T-helper 1 cell treated with Interleukin-12 subunit alpha and Interleukin-12 subunit beta and Interleukin-4 antibody, amounts not matched to agents 30 ng/mL and 1 ng/mL, for 36 hours (primary cell): ENCODE measurements around the gene CNIH1. TPM values are rescaled to one million over a fixed set of nuclear protein-coding genes. Genes with fewer than 3 reads are reported as not detected.
"Not testable (repeated sequence)": the region's sequence is repeated elsewhere in the genome, so short reads cannot be mapped to it uniquely, and the experiment has no call there.

Experiments
- intact Hi-C: fragments of 100-400 bp; cut with micrococcal nuclease; formaldehyde crosslinking; loops from one replicate; pipeline ENCODE4 v1.15.1; 2024
- total RNA-seq: library from RNA; stranded (reverse); gene quantifications from 2 replicates; pipeline ENCODE4 v1.2.3, GENCODE V29; 2022

CNIH1 gene
- total RNA-seq, 1 donor from 2014 or later, result 77.3 TPM

DNA sequence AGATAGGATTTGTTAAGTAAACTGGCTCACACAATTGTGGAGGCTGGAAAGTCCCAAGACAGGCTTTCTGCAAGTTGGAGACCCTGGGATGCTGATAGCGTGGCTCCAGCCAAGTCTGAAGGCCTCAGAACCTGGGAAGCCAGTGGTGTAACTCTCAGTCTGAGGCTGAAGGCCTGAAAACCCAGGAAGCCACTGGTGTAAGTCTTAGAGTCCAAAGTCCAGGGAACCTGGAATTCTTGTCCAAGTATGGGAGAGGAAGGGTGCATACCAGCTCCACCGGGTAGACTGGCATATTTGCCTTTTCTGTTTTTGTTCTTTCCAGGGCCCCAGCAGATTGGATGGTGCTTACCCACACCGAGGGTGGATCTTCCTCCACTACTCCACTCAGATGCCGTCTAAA, 29.5 kb upstream of the CNIH1 start:
- intact Hi-C loops, result no loop called here

DNA sequence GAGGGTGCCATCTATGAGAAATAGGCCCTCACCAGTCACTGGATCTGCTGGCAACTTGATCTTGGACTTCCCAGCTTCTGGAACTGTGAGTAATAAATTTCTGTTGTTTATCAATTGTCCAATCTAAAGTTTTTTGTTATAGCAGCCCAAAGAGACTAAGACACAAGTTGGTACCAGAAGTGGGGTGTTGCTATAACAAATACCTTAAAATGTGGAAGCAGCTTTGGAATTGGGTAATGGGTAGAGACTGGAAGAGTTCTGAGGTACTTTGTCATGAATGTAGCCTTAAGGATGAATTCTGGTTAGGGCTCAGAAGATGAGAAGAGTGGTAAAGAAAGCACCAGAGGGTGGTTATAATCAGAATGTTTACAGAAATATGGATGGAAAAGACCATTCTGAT, 26.1 kb upstream of the CNIH1 start:
- intact Hi-C loops, result no loop called here

DNA sequence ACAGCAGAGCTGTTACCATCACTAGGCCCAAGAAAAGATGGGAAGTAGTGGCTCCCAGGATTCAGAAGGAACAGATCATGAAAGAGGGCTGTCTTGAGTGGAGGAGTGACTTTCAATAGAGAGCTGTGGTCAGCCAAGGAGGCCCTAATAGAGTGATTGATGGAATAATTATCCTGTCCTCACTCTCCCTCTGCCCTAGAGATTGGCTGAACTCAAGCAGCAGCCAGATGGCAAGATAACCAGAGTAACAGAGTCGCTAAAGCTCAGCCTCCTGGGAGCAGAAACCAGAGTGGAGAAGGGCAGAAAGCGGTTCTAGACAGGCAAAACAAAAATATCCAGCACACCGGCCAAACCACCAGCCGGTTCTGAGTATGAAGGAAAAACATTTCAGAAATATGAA, 24.5 kb upstream of the CNIH1 start:
- intact Hi-C loops, result no loop called here

DNA sequence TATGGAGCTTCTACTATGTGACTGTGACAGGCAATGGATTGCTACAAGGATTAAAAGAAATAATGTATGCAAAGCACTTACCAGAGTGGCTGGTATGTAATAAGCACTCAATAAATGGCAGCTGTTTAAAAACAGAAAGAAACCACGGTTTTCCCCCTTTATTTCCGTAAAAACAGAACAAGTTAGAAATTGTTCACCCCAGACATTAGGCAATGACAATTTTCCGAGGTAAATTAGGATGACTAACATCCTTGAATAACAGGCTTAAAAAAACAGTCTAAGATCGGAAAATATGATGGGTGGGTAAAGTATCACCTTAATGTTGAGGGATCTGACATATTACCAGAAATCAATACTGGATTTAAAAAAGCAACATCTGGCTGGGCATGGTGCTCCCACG, 20.9 kb upstream of the CNIH1 start:
- intact Hi-C loops, result no loop called here

DNA sequence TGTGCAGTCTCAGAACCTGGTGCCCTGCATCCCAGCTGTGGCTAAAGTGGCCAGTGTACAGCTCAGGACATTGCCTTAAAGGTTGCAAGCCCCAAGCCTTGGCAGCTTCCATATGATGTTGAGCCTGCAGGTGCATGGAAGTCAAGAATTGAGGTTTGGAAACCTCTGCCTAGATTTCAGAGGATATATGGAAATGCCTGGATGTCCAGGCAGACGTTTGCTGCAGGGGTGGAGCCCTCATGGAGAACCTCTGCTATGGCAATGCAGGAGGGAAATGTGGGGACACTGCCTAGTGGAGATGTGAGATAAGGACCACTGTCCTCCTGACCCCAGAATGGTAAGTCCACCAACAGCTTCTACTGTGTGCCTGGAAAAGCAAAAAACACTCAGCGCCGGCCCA, 17.9 kb upstream of the CNIH1 start:
- intact Hi-C loops, result no loop called here

DNA sequence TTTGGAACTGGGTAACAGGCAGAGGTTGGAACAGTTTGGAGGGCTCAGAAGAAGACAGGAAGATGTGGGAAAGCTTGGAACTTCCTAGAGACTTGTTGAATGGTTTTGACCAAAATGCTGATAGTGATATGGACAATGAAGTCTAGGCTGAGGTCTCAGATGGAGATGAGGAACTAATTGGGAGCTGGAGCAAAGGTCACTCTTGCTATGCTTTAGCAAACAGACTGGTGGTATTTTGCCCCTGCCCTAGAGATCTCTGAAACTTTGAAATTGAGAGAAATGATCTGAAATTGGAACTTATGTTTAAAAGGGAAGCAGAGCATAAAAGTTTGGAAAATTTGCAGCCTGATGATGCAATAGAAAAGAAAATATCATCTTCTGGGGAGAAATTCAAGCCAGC, 17.4 kb upstream of the CNIH1 start:
- intact Hi-C loops, result not testable (repeated sequence)

DNA sequence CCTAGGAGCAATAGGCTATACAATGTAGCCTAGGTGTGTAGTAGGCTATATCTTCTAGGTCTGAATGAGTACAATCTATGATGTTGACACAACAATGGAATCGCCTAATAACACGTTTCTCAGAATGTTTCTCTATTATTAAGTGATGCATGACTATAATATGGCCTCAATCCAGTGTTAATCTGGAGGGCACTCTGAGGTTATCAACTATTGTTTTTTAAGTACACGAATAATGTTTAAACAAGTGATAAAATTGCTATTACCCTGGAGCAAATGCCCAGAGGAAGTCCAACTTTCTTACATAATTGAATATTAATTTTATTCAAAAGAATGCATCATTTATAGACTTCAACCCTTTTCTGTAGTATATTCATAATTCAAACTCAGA, 16.4 kb upstream of the CNIH1 start:
- intact Hi-C loops, result no loop called here

DNA sequence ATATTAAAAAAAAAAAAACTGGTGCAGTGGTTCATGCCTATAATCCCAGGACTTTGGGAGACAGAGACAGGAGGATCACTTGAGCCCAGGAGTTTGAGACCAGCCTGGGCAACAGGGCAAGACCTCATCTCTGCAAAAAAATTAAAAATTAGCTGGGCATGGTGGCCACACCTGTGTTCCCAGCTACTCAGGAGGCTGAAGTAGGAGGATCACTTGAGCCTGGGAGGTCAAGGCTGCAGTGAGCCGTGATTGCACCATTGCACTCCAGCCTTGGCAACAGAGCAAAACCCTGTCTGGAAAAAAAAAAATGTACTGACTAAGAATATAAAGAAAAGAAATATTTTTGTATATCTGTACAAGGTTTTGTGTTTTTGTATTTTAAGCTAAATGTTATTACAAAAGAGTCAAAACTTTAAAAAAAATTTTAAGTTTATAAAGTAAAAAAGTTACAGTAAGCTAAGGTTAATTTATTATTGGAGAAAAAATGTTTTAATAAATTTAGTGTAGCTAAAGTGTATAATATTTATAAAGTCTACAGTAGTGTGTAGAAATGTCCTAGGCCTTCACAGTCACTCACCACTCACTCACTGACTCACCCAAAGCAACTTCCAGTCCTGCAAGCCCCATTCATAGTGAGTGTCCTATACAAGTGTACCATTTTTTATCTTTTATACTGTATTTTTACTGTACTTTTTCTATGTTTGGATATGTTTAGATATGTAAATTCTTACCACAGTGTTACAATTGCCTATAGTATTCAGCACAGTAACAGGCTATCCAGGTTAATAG, 15.8 kb upstream of the CNIH1 start:
- intact Hi-C loops, result not testable (repeated sequence)

DNA sequence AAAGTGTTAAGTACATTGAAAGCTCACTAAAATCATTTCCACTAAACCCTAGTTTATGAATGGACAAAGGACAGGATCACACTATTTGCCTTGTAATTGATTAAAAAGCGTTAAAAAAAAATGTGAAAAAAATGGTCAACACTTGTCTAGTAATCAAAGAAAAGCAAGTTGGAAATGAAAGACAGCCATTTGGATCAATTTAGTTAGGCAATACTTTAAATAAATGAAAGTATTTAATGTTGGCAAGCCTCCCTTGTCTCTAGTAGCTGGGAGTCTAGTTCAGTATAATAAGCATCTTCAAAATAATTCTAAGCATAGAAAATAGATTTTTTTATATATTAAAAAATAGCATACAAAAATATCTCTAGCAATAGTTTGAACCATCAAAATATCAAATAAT, 14.2 kb upstream of the CNIH1 start:
- intact Hi-C loops, result no loop called here

DNA sequence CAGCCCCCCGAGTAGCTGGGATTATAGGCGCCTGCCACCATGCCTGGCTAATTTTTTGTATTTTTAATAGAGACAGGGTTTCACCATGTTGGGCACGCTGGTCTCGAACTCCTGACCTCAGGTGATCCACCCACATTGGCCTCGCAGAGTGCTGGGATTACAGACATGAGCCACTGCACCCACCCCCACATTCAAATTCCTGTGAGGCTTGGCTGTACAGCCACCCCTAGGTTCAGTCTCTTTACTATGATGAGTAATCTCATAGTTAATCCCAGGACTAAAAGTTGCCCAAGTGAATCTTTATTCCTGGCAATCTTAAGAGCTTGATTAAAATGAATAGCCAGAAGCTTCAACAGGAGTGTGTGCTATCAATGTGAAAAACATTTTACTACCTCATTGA, 12.8 kb upstream of the CNIH1 start:
- intact Hi-C loops, result not testable (repeated sequence)

DNA sequence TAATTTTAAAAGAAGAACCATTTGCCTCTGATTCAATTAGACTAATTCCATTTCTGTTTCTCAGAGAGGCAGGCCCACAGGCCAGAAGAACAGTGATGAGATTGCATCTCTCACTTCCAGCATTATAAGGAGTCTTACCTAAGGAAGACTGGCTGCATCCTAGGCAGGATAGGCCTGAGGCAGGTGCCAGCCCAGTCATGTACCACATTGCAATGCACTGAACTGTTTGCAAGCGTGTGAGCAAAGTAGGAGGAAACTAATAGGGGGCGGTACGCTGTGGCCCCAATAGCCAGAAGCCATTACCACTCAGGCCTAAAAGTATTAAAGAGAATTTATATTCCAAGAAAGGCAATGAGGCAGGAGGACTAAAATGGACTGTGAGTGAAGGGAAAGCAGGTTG, 12.1 kb upstream of the CNIH1 start:
- intact Hi-C loops, result no loop called here

DNA sequence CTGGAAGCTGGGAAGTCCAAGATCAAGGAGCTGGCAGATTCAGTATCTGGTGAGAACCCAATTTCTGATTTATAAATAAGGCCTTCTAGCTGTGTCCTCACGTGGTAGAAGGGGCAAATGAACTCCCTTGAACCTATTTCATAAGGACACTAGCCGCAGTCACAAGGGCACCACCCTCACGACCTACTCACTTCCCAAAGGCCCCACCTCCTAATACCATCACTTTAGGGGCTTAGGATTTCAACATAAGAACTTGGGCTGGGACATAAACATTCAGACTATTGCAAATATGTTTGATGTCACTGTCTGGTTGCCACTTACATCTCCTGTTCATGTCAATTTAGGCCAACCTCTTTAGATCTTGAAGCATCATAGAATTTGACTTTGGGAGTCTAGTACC, 10.8 kb upstream of the CNIH1 start:
- intact Hi-C loops, result no loop called here

DNA sequence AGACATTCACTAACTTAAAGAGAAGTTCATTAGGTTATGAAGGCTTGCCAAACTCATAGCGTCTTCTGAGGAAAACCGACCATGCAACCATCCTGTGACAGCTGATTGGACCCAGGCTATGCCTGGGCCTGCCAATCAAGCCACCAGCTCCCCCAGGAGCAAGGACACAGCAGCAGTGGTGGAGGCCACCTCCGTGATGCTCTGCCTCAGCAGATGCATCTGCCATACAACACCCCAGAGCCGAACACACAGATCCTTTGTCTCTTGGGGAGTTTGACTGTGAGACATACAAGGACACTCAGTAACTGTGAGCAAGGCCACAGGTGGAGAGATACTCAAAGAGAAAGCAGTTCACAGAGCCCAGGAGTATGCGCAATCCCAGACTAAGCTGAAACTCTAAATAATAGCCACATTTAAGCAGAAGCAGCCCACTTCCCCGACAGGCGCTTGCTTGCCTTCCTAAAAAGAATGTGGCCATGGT, 10.0 kb upstream of the CNIH1 start:
- intact Hi-C loops, result no loop called here

DNA sequence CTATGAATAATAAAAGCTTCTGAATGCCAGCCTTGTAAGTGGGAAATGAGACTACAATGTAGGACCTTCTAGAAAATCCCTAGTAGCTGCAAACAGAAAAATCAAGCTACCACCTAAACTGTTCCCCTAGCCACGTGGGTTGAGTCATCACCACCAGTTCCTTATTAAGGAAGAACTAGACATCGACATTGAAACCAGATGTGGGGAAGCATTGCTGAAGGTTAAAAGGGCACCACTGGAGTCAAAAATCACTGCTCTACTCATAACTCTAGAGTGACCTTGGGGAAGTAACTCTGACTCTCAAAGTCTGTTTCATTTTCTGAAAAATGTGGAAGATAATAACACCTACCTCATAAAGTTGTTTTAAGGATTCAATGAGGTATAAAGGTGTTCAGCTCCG, 9.4 kb upstream of the CNIH1 start:
- intact Hi-C loops, result no loop called here

DNA sequence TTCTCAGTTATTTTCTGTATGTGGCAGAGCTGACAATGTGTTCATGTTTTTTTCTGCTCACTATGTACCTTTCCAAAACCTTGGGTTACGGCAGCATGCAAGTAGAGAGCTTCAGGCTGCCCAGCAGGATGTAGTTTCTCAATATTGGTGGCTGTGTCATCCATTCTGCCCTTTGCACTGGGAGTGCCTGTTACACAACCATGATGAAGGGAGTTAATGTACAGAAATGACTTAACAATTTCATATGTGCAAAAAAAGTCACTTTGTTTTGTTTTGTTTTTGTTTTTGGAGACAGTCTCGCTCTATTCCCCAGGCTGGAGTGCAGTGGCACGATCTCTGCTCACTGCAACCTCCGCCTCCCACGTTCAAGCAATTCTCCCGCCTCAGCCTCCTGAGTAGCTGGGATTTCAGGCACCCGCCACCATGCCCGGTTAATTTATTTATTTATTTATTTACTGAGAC, 6.1 kb upstream of the CNIH1 start:
- intact Hi-C loops, result no loop called here

DNA sequence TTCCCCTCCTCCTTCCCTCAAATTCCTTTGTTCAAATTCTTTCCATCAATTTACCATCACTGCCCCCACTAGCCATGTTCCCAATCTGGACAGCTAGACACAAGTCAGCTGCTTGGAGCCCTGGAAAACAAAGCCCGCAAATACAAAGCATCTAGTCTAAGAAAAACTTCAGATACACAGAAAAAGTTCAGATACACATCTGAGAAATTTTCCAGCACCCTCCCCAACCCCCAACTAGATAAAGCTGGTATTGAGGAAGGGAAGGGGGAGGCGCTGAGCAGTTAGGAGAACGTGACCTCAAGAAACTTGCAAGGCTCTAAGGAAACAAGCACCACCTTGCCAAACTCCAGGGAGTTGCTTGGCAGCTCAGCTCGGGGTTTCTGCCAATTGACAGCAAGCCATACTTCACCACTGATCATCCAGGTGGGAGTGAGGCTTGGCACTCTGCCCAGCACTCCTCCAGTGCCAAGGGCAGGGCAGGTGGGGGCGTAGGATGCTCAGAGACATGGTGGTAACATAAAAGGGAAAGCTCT, 5.1 kb upstream of the CNIH1 start:
- intact Hi-C loops, result no loop called here

DNA sequence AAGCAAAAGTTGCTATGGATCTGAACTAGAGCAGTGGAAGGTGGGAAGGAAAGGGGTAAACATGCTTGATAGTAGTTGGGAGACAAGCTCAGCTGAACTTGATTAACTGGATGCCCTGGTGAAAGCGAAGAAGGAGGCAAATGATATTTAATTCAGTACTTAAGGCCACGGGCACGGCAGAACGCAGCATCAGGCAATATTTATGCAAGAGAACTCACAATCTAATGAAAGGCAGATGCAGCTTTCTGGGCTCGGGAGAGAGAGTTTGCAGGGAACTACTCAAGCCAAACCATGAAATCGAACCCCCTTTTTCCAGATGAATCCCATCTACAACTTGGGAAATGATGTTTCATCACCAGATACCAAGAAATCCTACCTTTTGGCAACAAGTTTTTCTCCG, 3.5 kb upstream of the CNIH1 start:
- intact Hi-C loops, result loop anchor here (5.0 kb wide), 2 partner anchors 438 to 1892 kb away; partner anchors contain the start of genes GPR137C and TXNDC16

DNA sequence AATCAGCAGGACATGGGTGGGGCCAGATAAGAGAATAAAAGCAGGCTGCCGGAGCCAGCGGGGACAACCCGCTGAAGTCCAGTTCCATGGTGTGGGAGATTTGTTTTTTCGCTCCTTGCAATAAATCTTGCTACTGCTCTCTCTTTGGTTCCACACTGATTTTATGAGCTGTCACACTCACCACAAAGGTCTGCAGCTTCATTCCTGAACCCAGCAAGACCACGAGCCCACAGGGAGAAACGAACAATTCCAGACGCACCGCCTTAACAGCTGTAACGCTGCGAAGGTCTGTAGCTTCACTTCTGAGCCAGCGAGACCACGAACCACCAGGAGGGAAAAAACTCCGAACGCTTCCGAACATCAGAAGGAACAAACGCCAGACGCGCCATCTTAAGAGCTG, 2.8 kb upstream of the CNIH1 start:
- intact Hi-C loops, result loop anchor here (5.0 kb wide), 2 partner anchors 438 to 1892 kb away; partner anchors contain the start of genes GPR137C and TXNDC16

DNA sequence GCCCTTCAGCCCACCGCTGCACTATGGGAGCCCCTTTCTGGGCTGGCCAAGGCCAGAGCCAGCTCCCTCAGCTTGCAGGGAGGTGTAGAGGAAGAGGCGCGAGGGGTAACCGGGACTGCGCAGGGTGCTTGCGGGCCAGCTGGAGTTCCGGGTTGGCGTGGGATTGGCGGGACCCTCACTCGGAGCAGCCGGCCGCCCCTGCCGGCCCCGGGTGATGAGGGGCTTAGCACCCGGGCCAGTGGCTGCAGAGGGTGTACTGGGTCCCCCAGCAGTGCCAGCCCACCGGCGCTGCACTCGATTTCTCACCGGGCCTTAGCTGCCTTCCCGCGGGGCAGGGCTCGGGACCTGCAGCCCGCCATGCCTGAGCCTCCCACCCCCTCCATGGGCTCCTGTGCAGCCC, 1.8 kb upstream of the CNIH1 start:
- intact Hi-C loops, result loop anchor here (5.0 kb wide), 2 partner anchors 439 to 1891 kb away; partner anchors contain the start of genes GPR137C and TXNDC16

DNA sequence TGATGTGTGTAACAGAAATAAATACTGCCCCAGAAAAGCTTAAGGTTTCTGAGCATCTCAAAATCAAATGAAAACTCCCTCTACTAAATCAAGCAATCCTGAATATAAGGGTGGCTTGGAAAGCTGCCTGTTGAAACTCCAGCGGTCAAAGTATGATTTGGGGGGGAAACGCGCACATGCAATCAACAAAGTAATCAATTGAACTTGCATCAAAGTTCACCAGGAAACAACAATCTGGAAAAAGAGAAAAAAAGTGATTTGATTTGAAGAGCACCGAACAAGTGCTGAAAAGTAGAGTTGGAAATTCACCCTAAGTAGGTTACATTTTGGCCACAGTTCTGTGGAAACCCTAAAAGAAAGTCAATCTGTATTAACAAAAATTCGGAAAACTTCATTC, 700 bp downstream of the CNIH1 start:
- intact Hi-C loops, result loop anchor here (1.0 to 5.0 kb wide), 6 partner anchors 290 to 1888 kb away; partner anchors contain the start of genes DDHD1, GPR137C, SOCS4 and TXNDC16

DNA sequence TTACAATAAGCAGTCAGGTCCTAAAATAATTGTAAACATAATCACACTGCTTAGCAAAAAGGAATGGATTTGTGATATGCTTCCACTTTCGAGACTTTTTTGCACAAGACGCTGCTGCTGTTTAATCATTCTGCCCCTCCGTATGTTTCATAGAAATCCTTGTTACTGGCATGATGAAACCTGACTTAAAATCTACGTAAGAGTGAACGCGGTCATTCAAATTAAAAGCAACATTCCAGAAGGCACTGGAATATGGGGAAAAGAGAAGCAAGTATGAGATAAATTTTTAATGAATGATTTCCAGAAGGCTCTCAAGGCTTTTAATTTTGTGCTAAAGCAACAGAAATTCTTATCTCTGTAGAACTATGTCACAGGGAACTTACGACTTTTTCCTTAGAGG, 1.1 kb downstream of the CNIH1 start:
- intact Hi-C loops, result loop anchor here (1.0 to 5.0 kb wide), 6 partner anchors 291 to 1888 kb away; partner anchors contain the start of genes DDHD1, GPR137C, SOCS4 and TXNDC16

DNA sequence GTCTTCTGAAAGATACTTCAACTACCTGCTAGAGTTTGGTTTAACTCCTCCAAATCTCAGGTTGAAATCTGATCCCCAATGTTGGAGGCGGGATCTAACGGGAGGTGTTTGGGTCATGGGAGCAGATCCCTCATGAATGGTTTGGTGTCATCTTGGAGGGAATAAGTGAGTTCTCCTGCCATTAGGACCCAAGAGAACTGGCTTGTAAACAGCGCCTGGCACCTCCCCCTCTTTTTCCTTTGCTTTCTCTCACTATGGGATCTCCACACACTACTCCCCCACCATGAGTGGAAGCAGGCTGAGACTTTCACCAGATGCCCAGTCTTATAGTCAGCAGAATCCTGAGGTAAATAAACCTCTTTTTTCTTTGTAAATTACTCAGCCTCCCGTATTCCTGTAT, 2.5 kb downstream of the CNIH1 start:
- intact Hi-C loops, result no loop called here

DNA sequence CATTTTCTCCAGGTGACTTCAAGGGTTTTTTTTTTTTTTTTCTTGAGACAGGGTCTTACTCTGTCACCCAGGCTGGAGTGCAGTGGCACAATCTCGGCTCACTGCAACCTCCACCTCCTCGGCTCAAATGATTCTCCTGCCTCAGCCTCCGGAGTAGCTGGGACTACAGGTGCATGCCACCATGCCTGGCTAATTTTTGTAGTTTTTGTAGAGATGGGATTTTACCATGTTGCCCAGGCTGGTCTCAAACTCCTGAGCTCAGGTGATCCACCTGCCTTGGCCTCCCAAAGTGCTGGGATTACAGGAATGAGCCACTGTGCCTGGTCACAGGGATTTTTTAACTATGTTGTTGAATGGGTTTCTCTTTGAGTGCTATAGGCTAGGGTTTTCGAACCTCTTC, 3.2 kb downstream of the CNIH1 start:
- intact Hi-C loops, result not testable (repeated sequence)
